Hepatocyte (in vitro differentiated cells): ENCODE data around the gene ACOX3. TPM values are rescaled to one million over a fixed set of nuclear protein-coding genes. Genes with fewer than 3 reads are reported as not detected.
A peak's percentile ranks its signal among the peaks of the same experiment; 100 is the strongest.

Source experiments
- DNase-seq: peaks from one replicate; pipeline ENCODE4 v3.0.0-alpha.2; 2016; ENCODE audit warnings: low spot score
- H2AFZ ChIP-seq: fragments of 200-600 bp; sonication (generic); 2 replicates; pipeline ENCODE4 v1.6.0; 2016; ENCODE audit warnings: antibody characterized with exemption, mild to moderate bottlenecking
- H3K27ac ChIP-seq: fragments of 200-600 bp; sonication (generic); 2 replicates; pipeline ENCODE4 v1.5.1; 2016; ENCODE audit warnings: mild to moderate bottlenecking
- H3K27me3 ChIP-seq: fragments of 200-600 bp; sonication (generic); 2 replicates; pipeline ENCODE4 v1.6.1; 2016
- H3K36me3 ChIP-seq: fragments of 200-600 bp; sonication (generic); replicated peaks from 2 replicates; pipeline ENCODE4 v1.5.1; 2016; ENCODE audit warnings: low read depth; ENCODE audit not compliant: insufficient read depth
- H3K4me1 ChIP-seq: fragments of 200-600 bp; sonication (generic); 2 replicates; pipeline ENCODE4 v1.5.1; 2016; ENCODE audit warnings: mild to moderate bottlenecking, moderate library complexity; ENCODE audit not compliant: insufficient read depth
- H3K4me2 ChIP-seq: fragments of 200-600 bp; sonication (generic); 2 replicates; pipeline ENCODE4 v1.6.0; 2016
- H3K4me3 ChIP-seq: fragments of 200-600 bp; sonication (generic); 2 replicates; pipeline ENCODE4 v1.5.1; 2016; ENCODE audit warnings: mild to moderate bottlenecking
- H3K79me2 ChIP-seq: fragments of 200-600 bp; sonication (generic); 2 replicates; pipeline ENCODE4 v1.6.0; 2017; ENCODE audit warnings: mild to moderate bottlenecking
- H3K9me2 ChIP-seq: fragments of 200-600 bp; sonication (generic); replicated peaks from 2 replicates; pipeline ENCODE4 v1.6.0; 2017; ENCODE audit warnings: mild to moderate bottlenecking; ENCODE audit not compliant: insufficient read depth
- H3K9me3 ChIP-seq: fragments of 200-600 bp; sonication (generic); 2 replicates; pipeline ENCODE4 v1.5.1; 2016; ENCODE audit warnings: low read depth, mild to moderate bottlenecking
- H4K20me1 ChIP-seq: fragments of 200-600 bp; sonication (generic); 2 replicates; pipeline ENCODE4 v1.6.0; 2016; ENCODE audit warnings: mild to moderate bottlenecking; ENCODE audit not compliant: insufficient read depth, poor library complexity, severe bottlenecking
- CTCF ChIP-seq: fragments of 200-600 bp; sonication (generic); IDR thresholded peaks from 2 replicates; pipeline ENCODE4 v1.5.1; 2016; ENCODE audit warnings: antibody characterized with exemption, mild to moderate bottlenecking; ENCODE audit not compliant: poor library complexity
- EZH2 ChIP-seq: fragments of 200-600 bp; sonication (generic); IDR thresholded peaks from 2 replicates; pipeline ENCODE4 v1.6.1; 2016; ENCODE audit warnings: antibody characterized with exemption, mild to moderate bottlenecking, borderline replicate concordance
- EZH2phosphoT487 ChIP-seq: fragments of 200-600 bp; sonication (generic); IDR thresholded peaks from one replicate; pipeline ENCODE4 v1.6.1; 2018; ENCODE audit warnings: antibody characterized with exemption, mild to moderate bottlenecking, low read depth, moderate library complexity; ENCODE audit not compliant: unreplicated experiment, severe bottlenecking
- WGBS: methylation state at CpG from one replicate; pipeline ENCODE4 v1.1.6; 2016; ENCODE audit warnings: low lambda C conversion rate; ENCODE audit errors: missing lambda C conversion rate; 5-methylcytosine and 5-hydroxymethylcytosine counted together
- polyA plus RNA-seq: library from polyadenylated mRNA; unstranded; fragments of >200 nt; fragmentation: Nextera tagmentation; extraction: Ambion mirVana; gene quantifications from 2 replicates; pipeline ENCODE4 v1.2.1, GENCODE V29; 2016
- total RNA-seq: library from RNA; depleted of rRNA; stranded (reverse); fragments of >200 nt; gene quantifications from 2 replicates; pipeline ENCODE4 v1.2.3, GENCODE V29; 2014

Gene ACOX3
- total and polyA plus RNA-seq, 2 experiments from 2014 or later, result 17.6 to 22.5 TPM

- Histone ChIP-seq H3K27ac (peak overlapping the region; percentile 85), H3K9me3 (no peaks in the 10 kb centered on the region), H3K36me3 (no peaks in the 10 kb centered on the region), H3K9me2 (no peaks in the 10 kb centered on the region), H4K20me1 (no peaks in the 10 kb centered on the region), H3K27me3 (no peaks in the 10 kb centered on the region), H3K4me3 (no peak overlapping the region), H2AFZ (no peak overlapping the region), H3K4me2 (no peak overlapping the region), H3K4me1 (peaks cover 27% of the 10 kb centered on the region), H3K79me2 (no peaks in the 10 kb centered on the region)
- no peak for DNase-seq
- 86% methylated on average over 20 of the region's 20 CpGs for WGBS
- no peak for TF ChIP-seq CTCF
- no peak for TF ChIP-seq EZH2
Measured at GRCh38 chr4:8473920-8474590, 33.5 kb upstream of the ACOX3 start.

- Histone ChIP-seq H3K9me2 (no peaks in the 10 kb centered on the region), H2AFZ (no peak overlapping the region), H3K27me3 (no peaks in the 10 kb centered on the region), H3K27ac (peak overlapping the region; percentile 85), H3K4me3 (no peak overlapping the region), H3K36me3 (no peaks in the 10 kb centered on the region), H4K20me1 (no peaks in the 10 kb centered on the region), H3K9me3 (no peaks in the 10 kb centered on the region), H3K79me2 (no peaks in the 10 kb centered on the region), H3K4me1 (peaks cover 27% of the 10 kb centered on the region), H3K4me2 (peak overlapping the region; percentile 39)
- TF ChIP-seq EZH2phosphoT487 (no peak), EZH2 (no peak), CTCF (peak; percentile 21)
- WGBS, result 81% methylated on average over 22 of the region's 23 CpGs
- no peak for DNase-seq
Measured at GRCh38 chr4:8473198-8473919, 32.8 kb upstream of the ACOX3 start.

GRCh38 chr4:8472689-8473197, 32.2 kb upstream of the ACOX3 start:
- WGBS, result 51% methylated on average over 7 of the region's 7 CpGs
- DNase-seq, result peak; percentile 62
- peak overlapping the region; percentile 39 for H3K4me2 ChIP-seq
- H3K27ac ChIP-seq, result peak overlapping the region; percentile 85
- no peaks in the 10 kb centered on the region for H3K9me3 ChIP-seq
- peaks cover 27% of the 10 kb centered on the region for H3K4me1 ChIP-seq
- H3K36me3 ChIP-seq, result no peaks in the 10 kb centered on the region
- no peak for TF ChIP-seq EZH2phosphoT487
- no peak for TF ChIP-seq CTCF
- no peak for TF ChIP-seq EZH2
- no peak overlapping the region for H2AFZ ChIP-seq
- H3K27me3 ChIP-seq, result no peaks in the 10 kb centered on the region
- no peaks in the 10 kb centered on the region for H3K79me2 ChIP-seq
- H3K4me3 ChIP-seq, result no peak overlapping the region
- no peaks in the 10 kb centered on the region for H4K20me1 ChIP-seq
- H3K9me2 ChIP-seq, result no peaks in the 10 kb centered on the region
